Common myeloid progenitor, CD34-positive (primary cell): ENCODE data around the gene GPHA2.

ENCODE experiments used
- CTCF ChIA-PET: fragments of 350-600 bp; sonication (Branson Sonifier 250); formaldehyde crosslinking; loops from one replicate; lab custom pipeline; 2021; ENCODE audit warnings: antibody characterized with exemption; lab: Charles Lee
- POLR2A ChIA-PET: fragments of 350-600 bp; sonication (Branson Sonifier 250); formaldehyde crosslinking; loops from one replicate; lab custom pipeline; 2021; ENCODE audit warnings: antibody characterized with exemption; lab: Charles Lee
- DNase-seq, 3 donors: peaks; one replicate each; pipeline versions ENCODE4 v3.0.0 to v3.0.0-alpha.2; 2013
- H3K27ac ChIP-seq, 2 experiments: 1 replicate in 1 of 2; 2 replicates in 1 of 2; pipeline ENCODE4 v1.7.0; 2013; ENCODE audit warnings: inconsistent platforms in 2 of 2, low read length in 2 of 2, mild to moderate bottlenecking in 2 of 2, low read depth in 1 of 2, moderate library complexity in 1 of 2; ENCODE audit not compliant: severe bottlenecking in 2 of 2, insufficient read depth in 1 of 2, poor library complexity in 1 of 2
- H3K27me3 ChIP-seq, 5 experiments: replicated peaks in 2 of 5; 1 replicate in 3 of 5; 2 replicates in 2 of 5; pipeline versions ENCODE4 v1.6.1 to v1.7.0; 2013; ENCODE audit warnings: low read length in 4 of 5, mild to moderate bottlenecking in 2 of 5, moderate library complexity in 2 of 5, inconsistent platforms in 1 of 5; ENCODE audit not compliant: insufficient read depth in 5 of 5, control insufficient read depth in 4 of 5
- H3K36me3 ChIP-seq, 4 experiments: 1 replicate in 2 of 4; 2 replicates in 2 of 4; pipeline versions ENCODE4 v1.6.1 to v1.7.0; 2013; ENCODE audit warnings: low read length in 3 of 4, control low read depth in 1 of 4, mild to moderate bottlenecking in 1 of 4; ENCODE audit not compliant: control insufficient read depth in 4 of 4, insufficient read depth in 4 of 4
- H3K4me1 ChIP-seq, 4 experiments: 1 replicate in 3 of 4; 2 replicates in 1 of 4; pipeline versions ENCODE4 v1.6.1 to v1.7.1; 2013; ENCODE audit warnings: low read length in 3 of 4, mild to moderate bottlenecking in 3 of 4, control low read depth in 1 of 4, inconsistent platforms in 1 of 4, moderate library complexity in 1 of 4; ENCODE audit not compliant: control insufficient read depth in 4 of 4, insufficient read depth in 4 of 4; ENCODE audit errors: control extremely low read depth in 1 of 4
- H3K4me3 ChIP-seq, 7 experiments: 1 replicate in 4 of 7; 2 replicates in 3 of 7; pipeline versions ENCODE4 v1.5.1 to v1.7.0; 2013; ENCODE audit warnings: mild to moderate bottlenecking in 7 of 7, low read length in 6 of 7, moderate library complexity in 6 of 7, inconsistent platforms in 2 of 7, low read depth in 2 of 7, control low read depth in 1 of 7; ENCODE audit not compliant: insufficient read depth in 4 of 7, control insufficient read depth in 1 of 7; ENCODE audit errors: extremely low read depth in 1 of 7
- H3K9me3 ChIP-seq, 5 experiments: 1 replicate in 4 of 5; 2 replicates in 1 of 5; pipeline versions ENCODE4 v1.6.1 to v1.7.1; 2013; ENCODE audit warnings: low read length in 4 of 5, mild to moderate bottlenecking in 2 of 5, inconsistent platforms in 1 of 5, low read depth in 1 of 5, moderate library complexity in 1 of 5; ENCODE audit not compliant: control insufficient read depth in 4 of 5, insufficient read depth in 2 of 5; ENCODE audit errors: control extremely low read depth in 1 of 5
- WGBS: methylation state at CpG from one replicate; pipeline ENCODE4 v1.1.5; 2013; ENCODE audit not compliant: insufficient coverage; 5-methylcytosine and 5-hydroxymethylcytosine counted together

Gene GPHA2

GRCh38 chr11:64892838-64893193 is 42.9 kb downstream of the GPHA2 start:
- H3K36me3 ChIP-seq = peaks cover 0 to 32% (median 11%) of the 10 kb centered on the region in 4 experiments
- H3K4me3 ChIP-seq = no peak overlapping the region
- no peak overlapping the region for H3K27ac ChIP-seq
- ChIA-PET CTCF (interaction anchor here (0.6 to 36.3 kb wide), 7 partner anchors 9 to 375 kb away, joined by 3 to 1071 read pairs (median 9); partner anchors contain the start of genes CDC42BPG and EHD1), POLR2A (no interaction called here)
- H3K9me3 ChIP-seq = no peaks in the 10 kb centered on the region
- peaks cover 0 to 36% (median 20%) of the 10 kb centered on the region in 4 experiments for H3K4me1 ChIP-seq
- DNase-seq = no peak
- WGBS = 94% methylated on average over 10 of the region's 10 CpGs
- no peaks in the 10 kb centered on the region for H3K27me3 ChIP-seq

DNA sequence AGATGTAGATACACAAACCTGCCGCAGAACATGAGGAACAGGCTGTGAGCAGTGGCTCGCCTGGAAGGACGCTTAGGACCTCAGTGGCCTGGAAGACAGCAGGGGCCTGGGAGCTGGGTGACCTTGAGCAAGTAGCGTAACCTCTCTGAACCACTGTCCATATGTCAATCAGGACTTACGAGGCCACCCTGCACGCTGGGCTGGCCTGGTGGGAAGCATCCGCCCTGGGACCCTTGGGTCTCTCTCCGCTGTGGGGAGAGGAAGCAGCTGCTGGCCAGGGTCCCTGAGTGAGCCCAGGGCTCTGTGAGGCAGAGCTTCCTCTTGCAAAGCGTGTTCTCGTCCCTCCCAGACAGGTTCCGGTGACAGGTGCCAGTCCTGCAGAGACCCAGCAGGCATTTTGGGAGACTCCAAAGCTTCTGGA is 43.3 kb downstream of the GPHA2 start:
- no peak for DNase-seq
- Histone ChIP-seq H3K4me3 (no peak overlapping the region), H3K27me3 (no peaks in the 10 kb centered on the region), H3K9me3 (no peaks in the 10 kb centered on the region), H3K4me1 (peaks cover 1 to 40% (median 24%) of the 10 kb centered on the region in 4 experiments), H3K36me3 (peaks cover 0 to 28% (median 10%) of the 10 kb centered on the region in 4 experiments), H3K27ac (no peak overlapping the region)
- POLR2A ChIA-PET = interaction anchor here (0.6 kb wide), 1 partner anchor 13 kb away, joined by 3 read pairs; no protein-coding TSS in a partner anchor
- CTCF ChIA-PET = interaction anchor here (0.6 to 36.3 kb wide), 7 partner anchors 8 to 375 kb away, joined by 3 to 1071 read pairs (median 9); partner anchors contain the start of genes CDC42BPG and EHD1
- WGBS = 73% methylated on average over 7 of the region's 11 CpGs

DNA sequence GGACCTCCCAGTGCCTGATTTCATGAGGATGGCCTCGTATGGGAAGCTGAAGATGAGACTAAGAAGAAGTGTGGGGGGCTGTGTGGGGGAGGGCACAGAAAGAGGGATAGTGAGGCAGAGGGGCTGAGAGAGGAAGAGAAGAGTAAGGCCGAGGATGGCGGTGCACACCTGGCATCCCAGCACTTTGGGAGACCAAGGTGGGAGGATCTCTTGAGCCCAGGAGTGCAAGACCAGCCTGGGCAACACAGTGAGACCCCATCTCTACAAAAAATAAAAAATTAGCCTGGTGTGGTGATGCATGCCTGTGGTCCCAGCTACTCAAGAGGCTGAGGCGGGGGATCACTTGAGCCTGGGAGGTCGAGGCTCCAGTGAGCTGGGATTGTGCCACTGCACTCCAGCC is 43.8 kb downstream of the GPHA2 start:
- H3K27ac ChIP-seq = no peak overlapping the region
- CTCF ChIA-PET = interaction anchor here (1.4 to 36.3 kb wide), 6 partner anchors 8 to 114 kb away, joined by 4 to 1071 read pairs (median 17); partner anchors contain the start of genes CDC42BPG and EHD1
- peaks cover 3 to 43% (median 26%) of the 10 kb centered on the region in 4 experiments for H3K4me1 ChIP-seq
- DNase-seq = no peak
- H3K27me3 ChIP-seq = no peaks in the 10 kb centered on the region
- peaks cover 0 to 23% (median 8%) of the 10 kb centered on the region in 4 experiments for H3K36me3 ChIP-seq
- POLR2A ChIA-PET = interaction anchor here (0.6 kb wide), 1 partner anchor 13 kb away, joined by 3 read pairs; no protein-coding TSS in a partner anchor
- H3K4me3 ChIP-seq = no peak overlapping the region
- 92% methylated on average over 1 of the region's 5 CpGs for WGBS
- H3K9me3 ChIP-seq = no peaks in the 10 kb centered on the region

DNA sequence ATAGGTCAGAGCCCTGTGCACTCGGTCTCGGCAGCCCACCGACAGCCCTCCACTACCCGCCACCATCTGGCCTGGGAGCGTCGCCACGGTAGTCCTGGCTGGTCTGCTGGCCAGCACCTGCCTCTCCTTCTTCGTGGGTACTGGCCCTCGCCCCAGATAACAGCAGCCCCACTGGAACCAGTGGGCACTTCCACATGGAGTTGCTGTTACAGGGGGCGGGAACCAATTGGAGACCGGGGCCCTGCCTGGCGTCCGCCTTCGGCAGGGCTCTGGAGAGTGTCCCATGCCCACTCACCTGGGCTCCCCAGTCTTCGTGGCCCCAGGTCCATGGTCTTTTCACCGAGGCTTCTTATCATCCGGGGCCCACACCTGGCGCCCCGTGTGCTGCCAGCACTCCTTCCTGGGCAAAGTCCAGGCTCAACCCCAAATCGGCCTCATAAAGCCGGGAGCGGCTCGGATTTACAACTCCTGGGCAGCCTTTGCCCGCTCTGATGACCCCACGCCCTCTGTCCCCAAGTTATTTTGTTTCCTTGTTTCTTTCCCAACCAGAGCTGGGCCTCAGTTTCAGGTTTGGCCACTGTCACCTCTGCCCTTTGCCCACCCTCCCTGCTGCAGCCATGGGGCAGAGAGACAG is 44.4 kb downstream of the GPHA2 start:
- WGBS = 97% methylated on average over 25 of the region's 25 CpGs
- CTCF ChIA-PET = interaction anchor here (1.4 to 36.3 kb wide), 5 partner anchors 7 to 100 kb away, joined by 3 to 1071 read pairs (median 25); partner anchors contain the start of genes CDC42BPG and EHD1
- no peak overlapping the region for H3K4me3 ChIP-seq
- H3K36me3 ChIP-seq = peaks cover 0 to 17% (median 6%) of the 10 kb centered on the region in 4 experiments
- no peaks in the 10 kb centered on the region for H3K27me3 ChIP-seq
- no peaks in the 10 kb centered on the region for H3K9me3 ChIP-seq
- no peak for DNase-seq
- POLR2A ChIA-PET = interaction anchor here (1.4 kb wide), 1 partner anchor 13 kb away, joined by 5 read pairs; the partner anchor contains the start of gene EHD1
- H3K4me1 ChIP-seq = peaks cover 3 to 43% (median 26%) of the 10 kb centered on the region in 4 experiments
- H3K27ac ChIP-seq = no peak overlapping the region

- Histone ChIP-seq H3K27me3 (no peaks in the 10 kb centered on the region), H3K4me1 (peaks cover 3 to 51% (median 27%) of the 10 kb centered on the region in 4 experiments), H3K27ac (no peak overlapping the region), H3K4me3 (no peak overlapping the region), H3K36me3 (peaks cover 0 to 11% (median 4%) of the 10 kb centered on the region in 4 experiments), H3K9me3 (no peaks in the 10 kb centered on the region)
- no peak for DNase-seq
- 94% methylated on average over 6 of the region's 7 CpGs for WGBS
- CTCF ChIA-PET = interaction anchor here (1.1 to 36.3 kb wide), 5 partner anchors 11 to 103 kb away, joined by 3 to 1071 read pairs (median 3); partner anchors contain the start of genes CDC42BPG and EHD1
- POLR2A ChIA-PET = interaction anchor here (0.6 to 1.4 kb wide), 2 partner anchors 12 to 33 kb away, joined by 3 to 5 read pairs; partner anchors contain the start of gene EHD1
These were observed 45.2 kb downstream of the GPHA2 start for GRCh38 chr11:64890522-64890939.

DNA sequence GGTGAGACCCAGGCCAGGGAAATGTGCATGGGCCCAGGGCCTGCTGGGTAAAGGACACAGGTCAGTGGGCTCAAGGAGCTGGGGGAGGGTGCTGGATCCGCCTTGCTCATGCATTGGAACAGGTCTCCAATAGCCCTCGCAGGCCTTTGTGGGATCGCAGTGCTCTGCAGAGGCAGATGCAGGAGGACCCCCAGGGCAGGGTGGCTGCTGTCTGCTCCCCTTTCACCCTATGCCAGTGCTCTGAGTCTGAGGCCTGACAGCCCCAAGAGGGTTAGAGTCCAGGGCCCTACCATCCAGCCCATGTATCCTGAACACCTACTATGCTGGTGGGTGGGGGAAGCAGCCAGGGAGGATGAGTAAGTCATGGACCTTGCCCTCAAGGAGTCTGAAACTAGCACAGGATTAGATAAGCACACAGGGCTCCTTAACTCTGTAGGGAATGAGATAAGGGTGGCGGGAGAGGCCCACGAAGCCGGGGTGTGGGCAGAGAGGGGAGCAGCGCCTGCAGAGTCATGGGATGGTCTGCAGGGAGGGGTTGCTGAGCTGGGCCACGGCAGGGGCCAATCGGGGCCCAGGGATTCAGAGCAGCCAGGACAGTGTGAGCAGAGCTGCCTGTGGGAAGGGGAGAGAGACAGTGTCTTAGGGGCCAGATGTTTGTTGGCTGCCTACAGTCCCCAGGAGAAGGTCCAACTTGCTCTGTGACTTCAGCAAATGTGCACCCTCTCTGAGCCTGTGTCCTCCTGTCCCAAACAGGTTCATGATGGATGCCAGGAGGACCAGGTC is 46.8 kb downstream of the GPHA2 start:
- DNase-seq = peak; percentile 35 to 70 (median 58)
- Histone ChIP-seq H3K36me3 (no peaks in the 10 kb centered on the region), H3K27me3 (no peaks in the 10 kb centered on the region), H3K4me1 (peaks cover 3 to 55% (median 24%) of the 10 kb centered on the region in 4 experiments), H3K4me3 (no peak overlapping the region), H3K9me3 (no peaks in the 10 kb centered on the region), H3K27ac (peak overlapping the region in 1 of 2 experiments; percentile 40)
- WGBS = 67% methylated on average over 9 of the region's 9 CpGs
- CTCF ChIA-PET = interaction anchor here (0.6 to 36.3 kb wide), 8 partner anchors 11 to 170 kb away, joined by 3 to 1071 read pairs (median 3); partner anchors contain the start of genes CDC42BPG and NAALADL1
- POLR2A ChIA-PET = no interaction called here
